CD14-positive monocyte (primary cell): ENCODE results near the gene ADAMTS17. TPM values are rescaled to one million over a fixed set of nuclear protein-coding genes. Genes with fewer than 3 reads are reported as not detected.

Experiments used
- DNase-seq, 3 donors: peaks; one replicate each; pipeline ENCODE4 v3.0.0-alpha.2; 2011 to 2022
- H2AFZ ChIP-seq: 2 replicates; pipeline ENCODE4 v1.6.0; 2012; ENCODE audit warnings: mild to moderate bottlenecking, low read depth, low read length, inconsistent platforms; ENCODE audit not compliant: insufficient read depth, poor library complexity, severe bottlenecking
- H3K27ac ChIP-seq, 2 donors: 1 replicate in 1 of 2; 2 replicates in 1 of 2; pipeline ENCODE4 v1.5.1; 2012 to 2013; ENCODE audit warnings: low read length in 2 of 2, control low read depth in 1 of 2, inconsistent platforms in 1 of 2, low read depth in 1 of 2, mild to moderate bottlenecking in 1 of 2
- H3K27me3 ChIP-seq, 2 donors: one replicate each; pipeline versions ENCODE4 v1.6.0 to v1.6.1; 2011 to 2013; ENCODE audit warnings: low read length in 2 of 2; ENCODE audit not compliant: control insufficient read depth in 2 of 2, insufficient read depth in 2 of 2
- H3K36me3 ChIP-seq, 2 donors: replicated peaks in 1 of 2; 1 replicate in 1 of 2; 2 replicates in 1 of 2; pipeline versions ENCODE4 v1.5.1 to v1.6.1; 2012 to 2013; ENCODE audit warnings: low read length in 2 of 2, control low read depth in 1 of 2, inconsistent platforms in 1 of 2, mild to moderate bottlenecking in 1 of 2; ENCODE audit not compliant: insufficient read depth in 2 of 2, control insufficient read depth in 1 of 2
- H3K4me1 ChIP-seq, 2 donors: 1 replicate in 1 of 2; 2 replicates in 1 of 2; pipeline versions ENCODE4 v1.5.1 to v1.6.1; 2012 to 2013; ENCODE audit warnings: low read length in 2 of 2, control low read depth in 1 of 2, inconsistent platforms in 1 of 2, mild to moderate bottlenecking in 1 of 2, moderate library complexity in 1 of 2; ENCODE audit not compliant: insufficient read depth in 2 of 2, control insufficient read depth in 1 of 2
- H3K4me2 ChIP-seq: replicated peaks from 2 replicates; pipeline ENCODE3; 2012; ENCODE audit warnings: low read length, moderate library complexity, mild to moderate bottlenecking; ENCODE audit not compliant: poor library complexity, severe bottlenecking; ENCODE audit errors: extremely low read depth
- H3K4me3 ChIP-seq, 3 experiments: fragments of 200-600 bp in 1 of 3; sonication (generic) in 1 of 3; replicated peaks in 1 of 3; 1 replicate in 2 of 3; 2 replicates in 1 of 3; pipeline ENCODE4 v1.5.1; 2011 to 2013; ENCODE audit warnings: low read length in 3 of 3, mild to moderate bottlenecking in 3 of 3, control low read depth in 2 of 3, low read depth in 2 of 3, inconsistent platforms in 1 of 3, moderate library complexity in 1 of 3
- H3K79me2 ChIP-seq: 2 replicates; pipeline ENCODE4 v1.6.0; 2012; ENCODE audit warnings: mild to moderate bottlenecking, control low read depth, inconsistent platforms, low read length, moderate library complexity; ENCODE audit not compliant: insufficient read depth
- H3K9ac ChIP-seq: 2 replicates; pipeline ENCODE4 v1.6.0; 2017; ENCODE audit warnings: low read length, mild to moderate bottlenecking; ENCODE audit not compliant: insufficient read depth, poor library complexity, severe bottlenecking
- H3K9me3 ChIP-seq, 2 donors: replicated peaks in 1 of 2; 1 replicate in 1 of 2; 2 replicates in 1 of 2; pipeline versions ENCODE4 v1.5.1 to v1.6.1; 2012 to 2013; ENCODE audit warnings: low read length in 2 of 2, control low read depth in 1 of 2; ENCODE audit not compliant: control insufficient read depth in 1 of 2, insufficient read depth in 1 of 2
- H4K20me1 ChIP-seq: 2 replicates; pipeline ENCODE4 v1.6.0; 2012; ENCODE audit warnings: mild to moderate bottlenecking, low read length, control low read depth, moderate library complexity; ENCODE audit not compliant: insufficient read depth
- H3K27ac Mint-ChIP-seq, 7 donors: one replicate each; pipeline ENCODE4 v1.8.0; 2020; ENCODE audit warnings: mild to moderate bottlenecking in 7 of 7, mixed read lengths in 7 of 7, moderate library complexity in 6 of 7, inconsistent platforms in 2 of 7
- H3K27me3 Mint-ChIP-seq, 3 donors: one replicate each; pipeline ENCODE4 v1.8.0; 2021 to 2022; ENCODE audit warnings: low read depth in 3 of 3, mild to moderate bottlenecking in 3 of 3, mixed read lengths in 3 of 3, moderate library complexity in 3 of 3, inconsistent platforms in 1 of 3
- H3K36me3 Mint-ChIP-seq, 2 donors: one replicate each; pipeline ENCODE4 v1.8.0; 2020; ENCODE audit warnings: mixed read lengths in 2 of 2, inconsistent platforms in 1 of 2, mild to moderate bottlenecking in 1 of 2
- H3K4me1 Mint-ChIP-seq: one replicate; pipeline ENCODE4 v1.8.0; 2020; ENCODE audit warnings: mild to moderate bottlenecking, mixed read lengths
- H3K4me3 Mint-ChIP-seq, 2 donors: one replicate each; pipeline ENCODE4 v1.8.0; 2020; ENCODE audit warnings: mild to moderate bottlenecking in 2 of 2, mixed read lengths in 2 of 2, moderate library complexity in 1 of 2
- H3K9me3 Mint-ChIP-seq, 7 donors: one replicate each; pipeline ENCODE4 v1.8.0; 2020 to 2022; ENCODE audit warnings: mixed read lengths in 7 of 7, mild to moderate bottlenecking in 6 of 7, moderate library complexity in 6 of 7, inconsistent platforms in 2 of 7
- CTCF ChIP-seq: fragments of 200-600 bp; IDR thresholded peaks from one replicate; pipeline ENCODE4 v1.8.0; 2022; ENCODE audit warnings: antibody characterized with exemption, mild to moderate bottlenecking
- WGBS: methylation state at CpG from one replicate; pipeline ENCODE4 v1.1.5; 2013; ENCODE audit warnings: missing lambda C conversion rate; ENCODE audit not compliant: insufficient coverage; 5-methylcytosine and 5-hydroxymethylcytosine counted together
- intact Hi-C, 2 donors: fragments of 100-400 bp; cut with micrococcal nuclease; formaldehyde crosslinking; loops; one replicate each; pipeline versions ENCODE4 v1.15.0 to v1.15.1; 2023
- polyA plus RNA-seq, 3 donors: library from polyadenylated mRNA; depleted of rRNA in 1 of 3; unstranded in 2 of 3; stranded (reverse) in 1 of 3; fragments of 300-500 nt in 2 of 3; fragments of >200 nt in 1 of 3; fragmentation: Illumina TruSeq in 2 of 3; gene quantifications; 1 replicate in 2 of 3; 2 replicates in 1 of 3; pipeline ENCODE4 v1.2.3, GENCODE V29; 2012 to 2021

Gene ADAMTS17
- polyA plus RNA-seq, 3 donors, result 0.03 to 0.25 TPM; not detected in 1

DNA sequence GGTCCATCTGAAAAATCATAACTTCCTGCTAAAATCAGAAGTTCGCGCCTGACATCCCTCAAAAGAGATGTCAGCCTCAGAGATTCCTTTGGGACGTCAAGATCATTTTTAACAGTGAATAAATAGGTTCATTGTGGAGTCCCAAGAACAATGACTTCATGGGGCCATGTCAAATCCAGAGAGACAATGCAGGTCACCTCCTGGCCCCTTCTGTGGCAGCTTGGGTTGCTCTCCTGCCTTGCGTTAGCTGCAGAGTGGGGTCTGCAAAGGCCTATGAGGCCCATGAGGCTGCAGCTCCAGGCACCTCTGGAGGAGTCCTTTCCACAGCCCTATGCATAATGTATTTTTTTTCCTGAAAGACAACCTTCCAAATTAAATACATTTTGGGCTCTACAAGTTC, 282.3 kb downstream of the ADAMTS17 start:
- no peak overlapping the region for H2AFZ ChIP-seq
- peaks cover 3 to 9% (median 4%) of the 10 kb centered on the region in 3 donors for H3K27me3 Mint-ChIP-seq
- no peak overlapping the region for H3K27ac ChIP-seq
- no peak for DNase-seq
- H3K36me3 ChIP-seq, result no peaks in the 10 kb centered on the region
- intact Hi-C loops, result loop anchor here in 1 of 2 donors (5.0 kb wide), 1 partner anchor 172 kb away; no protein-coding TSS in a partner anchor
- H3K4me1 ChIP-seq, result no peaks in the 10 kb centered on the region
- H3K27ac Mint-ChIP-seq, result no peak overlapping the region
- H3K4me2 ChIP-seq, result no peak overlapping the region
- no peak for TF ChIP-seq CTCF
- no peaks in the 10 kb centered on the region for H4K20me1 ChIP-seq
- peaks cover 0 to 18% (median 6%) of the 10 kb centered on the region in 7 donors for H3K9me3 Mint-ChIP-seq
- H3K4me3 Mint-ChIP-seq, result no peak overlapping the region
- no peaks in the 10 kb centered on the region for H3K79me2 ChIP-seq
- H3K4me3 ChIP-seq, result no peak overlapping the region
- no peaks in the 10 kb centered on the region for H3K27me3 ChIP-seq
- peaks cover 0 to 3% of the 10 kb centered on the region in 2 donors for H3K9me3 ChIP-seq
- H3K9ac ChIP-seq, result no peak overlapping the region
- no peaks in the 10 kb centered on the region for H3K36me3 Mint-ChIP-seq
- 95% methylated on average over 3 of the region's 4 CpGs for WGBS
- no peaks in the 10 kb centered on the region for H3K4me1 Mint-ChIP-seq

DNA sequence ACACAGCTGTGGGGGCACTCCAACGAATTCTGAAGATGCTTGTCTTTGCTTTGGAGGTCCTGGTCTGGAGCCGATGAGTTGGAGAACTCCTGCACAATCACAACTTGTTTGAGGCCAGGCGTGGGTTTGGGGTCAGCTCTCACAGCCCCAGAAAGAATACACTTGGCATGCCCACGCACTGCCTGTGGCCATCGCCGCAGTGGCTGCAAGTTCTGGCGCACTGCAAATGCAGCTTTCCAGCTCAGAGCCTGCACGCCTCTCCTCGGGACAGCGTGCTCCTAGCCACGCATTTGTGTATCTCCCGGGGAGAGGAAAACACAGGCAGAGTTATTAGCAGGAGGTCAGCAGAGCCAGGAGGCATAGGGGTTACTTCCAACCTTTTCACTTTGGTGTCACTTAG, 282.7 kb downstream of the ADAMTS17 start:
- no peaks in the 10 kb centered on the region for H3K36me3 ChIP-seq
- H3K4me3 ChIP-seq, result no peak overlapping the region
- H3K27me3 Mint-ChIP-seq, result peaks cover 3 to 8% (median 3%) of the 10 kb centered on the region in 3 donors
- no peak overlapping the region for H3K4me3 Mint-ChIP-seq
- no peaks in the 10 kb centered on the region for H3K4me1 ChIP-seq
- H3K36me3 Mint-ChIP-seq, result no peaks in the 10 kb centered on the region
- H3K27ac ChIP-seq, result no peak overlapping the region
- intact Hi-C loops, result loop anchor here in 1 of 2 donors (5.0 kb wide), 1 partner anchor 172 kb away; no protein-coding TSS in a partner anchor
- no peak for TF ChIP-seq CTCF
- H3K9me3 ChIP-seq, result peaks cover 0 to 3% of the 10 kb centered on the region in 2 donors
- H3K4me2 ChIP-seq, result no peak overlapping the region
- H3K79me2 ChIP-seq, result no peaks in the 10 kb centered on the region
- no peak overlapping the region for H3K9ac ChIP-seq
- peaks cover 0 to 18% (median 5%) of the 10 kb centered on the region in 7 donors for H3K9me3 Mint-ChIP-seq
- no peak overlapping the region for H3K27ac Mint-ChIP-seq
- H4K20me1 ChIP-seq, result no peaks in the 10 kb centered on the region
- 82% methylated on average over 12 of the region's 12 CpGs for WGBS
- no peak for DNase-seq
- H2AFZ ChIP-seq, result no peak overlapping the region
- H3K4me1 Mint-ChIP-seq, result no peaks in the 10 kb centered on the region
- H3K27me3 ChIP-seq, result no peaks in the 10 kb centered on the region
